GM21576 (cell line): ENCODE measurements around the gene MANEA.
"Not testable (repeated sequence)": the region's sequence is repeated elsewhere in the genome, so short reads cannot be mapped to it uniquely, and the experiment has no call there.

Experiments
- ATAC-seq: cut with Tn5 transposase; IDR thresholded peaks from one replicate; pipeline ENCODE4 v1.9.1; 2021; ENCODE audit warnings: mild to moderate bottlenecking, moderate library complexity; ENCODE audit not compliant: unreplicated experiment

Gene MANEA

GRCh38 chr6:95584226-95584625, 6.9 kb downstream of the MANEA start:
- not testable (repeated sequence) for ATAC-seq

- peak; percentile 55 for ATAC-seq
Observed at GRCh38 chr6:95587989-95588388, 10.7 kb downstream of the MANEA start.

GRCh38 chr6:95589067-95589466, 11.7 kb downstream of the MANEA start:
- ATAC-seq: no peak

GRCh38 chr6:95589826-95590570, 12.7 kb downstream of the MANEA start:
- ATAC-seq: no peak

- no peak for ATAC-seq
Observed at GRCh38 chr6:95593025-95593424, 15.7 kb downstream of the MANEA start.

GRCh38 chr6:95596021-95596420, 18.7 kb downstream of the MANEA start:
- no peak for ATAC-seq

GRCh38 chr6:95599706-95600105, 22.4 kb downstream of the MANEA start:
- ATAC-seq: peak; percentile 42

- no peak for ATAC-seq
Observed at GRCh38 chr6:95601133-95601532, 23.8 kb downstream of the MANEA start.

- ATAC-seq: no peak
Observed at GRCh38 chr6:95614094-95614493, 36.8 kb downstream of the MANEA start.

- ATAC-seq: no peak
Observed at GRCh38 chr6:95629551-95629950, 52.2 kb downstream of the MANEA start.

- no peak for ATAC-seq
Observed at GRCh38 chr6:95636552-95637431, 59.5 kb downstream of the MANEA start.

- ATAC-seq: no peak
Observed at GRCh38 chr6:95648636-95649035, 71.3 kb downstream of the MANEA start.

GRCh38 chr6:95649451-95649850, 72.1 kb downstream of the MANEA start:
- no peak for ATAC-seq

GRCh38 chr6:95654176-95654575, 76.8 kb downstream of the MANEA start:
- ATAC-seq: no peak

GRCh38 chr6:95658886-95659285, 81.6 kb downstream of the MANEA start:
- no peak for ATAC-seq
